ENCODE data around the gene SFTPA2. TPM values are rescaled to one million over a fixed set of nuclear protein-coding genes. Genes with fewer than 3 reads are reported as not detected.
"Not testable (repeated sequence)": the region's sequence is repeated elsewhere in the genome, so short reads cannot be mapped to it uniquely, and the experiment has no call there.

The SFTPA2 gene
- total RNA-seq, 1 donor from 2014 or later = 0.74 TPM

- H3K36me3 ChIP-seq = no peaks in the 10 kb centered on the region
- H3K4me1 ChIP-seq = no peaks in the 10 kb centered on the region
- no peak overlapping the region for H3K4me3 ChIP-seq
- no peak overlapping the region for H3K27ac ChIP-seq
- H3K9me3 ChIP-seq = no peaks in the 10 kb centered on the region
- intact Hi-C loops (cut with DNase I) = no loop called here
- no peak for DNase-seq (ENCODE audit: extremely low spot score in 2 of 2)
- no peaks in the 10 kb centered on the region for H3K27me3 ChIP-seq
- TF ChIP-seq POLR2A (IDR thresholded peaks at IDR 0.05) (no peak), POLR2AphosphoS5 (IDR thresholded peaks at IDR 0.05; ENCODE audit: insufficient read depth in 1 of 2, low read depth in 1 of 2) (no peak), CTCF (IDR thresholded peaks at IDR 0.05) (no peak)
These were observed 26.7 kb upstream of the SFTPA2 start for GRCh38 chr10:79586933-79587332.

- H3K4me3 ChIP-seq = no peak overlapping the region
- intact Hi-C loops (cut with DNase I) = no loop called here
- H3K4me1 ChIP-seq = no peaks in the 10 kb centered on the region
- H3K36me3 ChIP-seq = no peaks in the 10 kb centered on the region
- no peaks in the 10 kb centered on the region for H3K9me3 ChIP-seq
- H3K27me3 ChIP-seq = no peaks in the 10 kb centered on the region
- no peak for DNase-seq (ENCODE audit: extremely low spot score in 2 of 2)
- H3K27ac ChIP-seq = no peak overlapping the region
- TF ChIP-seq CTCF (IDR thresholded peaks at IDR 0.05) (no peak), POLR2A (IDR thresholded peaks at IDR 0.05) (no peak), POLR2AphosphoS5 (IDR thresholded peaks at IDR 0.05; ENCODE audit: insufficient read depth in 1 of 2, low read depth in 1 of 2) (no peak)
These were observed 25.8 kb upstream of the SFTPA2 start for GRCh38 chr10:79585870-79586527.

GRCh38 chr10:79583488-79584024 is 23.3 kb upstream of the SFTPA2 start:
- intact Hi-C loops (cut with DNase I) = no loop called here
- H3K4me3 ChIP-seq = no peak overlapping the region
- no peak overlapping the region for H3K27ac ChIP-seq
- DNase-seq (ENCODE audit: extremely low spot score in 2 of 2) = no peak
- TF ChIP-seq POLR2AphosphoS5 (IDR thresholded peaks at IDR 0.05; ENCODE audit: insufficient read depth in 1 of 2, low read depth in 1 of 2) (no peak), CTCF (IDR thresholded peaks at IDR 0.05) (no peak), POLR2A (IDR thresholded peaks at IDR 0.05) (no peak)
- no peaks in the 10 kb centered on the region for H3K36me3 ChIP-seq
- no peaks in the 10 kb centered on the region for H3K4me1 ChIP-seq
- H3K9me3 ChIP-seq = no peaks in the 10 kb centered on the region
- no peaks in the 10 kb centered on the region for H3K27me3 ChIP-seq

GRCh38 chr10:79582954-79583353 is 22.7 kb upstream of the SFTPA2 start:
- H3K4me1 ChIP-seq; intact Hi-C loops (cut with DNase I); H3K9me3 ChIP-seq; DNase-seq (ENCODE audit: extremely low spot score in 2 of 2); H3K27me3 ChIP-seq; H3K4me3 ChIP-seq; H3K27ac ChIP-seq; H3K36me3 ChIP-seq: not testable (repeated sequence)

GRCh38 chr10:79582096-79582495 is 21.9 kb upstream of the SFTPA2 start:
- Histone ChIP-seq H3K27me3 (no peaks in the 10 kb centered on the region), H3K4me3 (no peak overlapping the region), H3K27ac (no peak overlapping the region), H3K36me3 (no peaks in the 10 kb centered on the region), H3K9me3 (no peaks in the 10 kb centered on the region), H3K4me1 (no peaks in the 10 kb centered on the region)
- no peak for DNase-seq (ENCODE audit: extremely low spot score in 2 of 2)
- intact Hi-C loops (cut with DNase I) = no loop called here
- no peak for TF ChIP-seq POLR2AphosphoS5 (IDR thresholded peaks at IDR 0.05; ENCODE audit: insufficient read depth in 1 of 2, low read depth in 1 of 2)
- no peak for TF ChIP-seq POLR2A (IDR thresholded peaks at IDR 0.05)
- no peak for TF ChIP-seq CTCF (IDR thresholded peaks at IDR 0.05)

Measured in vagina (tissue), 2 donors.